ENCODE data around the gene BCKDK. TPM values are rescaled to one million over a fixed set of nuclear protein-coding genes. Genes with fewer than 3 reads are reported as not detected.
"Not testable (repeated sequence)": the region's sequence is repeated elsewhere in the genome, so short reads cannot be mapped to it uniquely, and the experiment has no call there.

Gene BCKDK
- total RNA-seq, 2 donors from 2014 or later, result 47.0 to 57.7 TPM

- peak overlapping the region; percentile 77 for H3K27ac ChIP-seq (ENCODE audit: low read depth, low read length)
- 0% methylated on average over 14 to 20 of the region's 20 CpGs for WGBS, 2 experiments (ENCODE audit: insufficient coverage in 1 of 2, insufficient read length in 1 of 2)
- peak; percentile 73 for DNase-seq
Measured at GRCh38 chr16:31094088-31094423, 14.1 kb upstream of the BCKDK start.

GRCh38 chr16:31094424-31095120 is 13.6 kb upstream of the BCKDK start, which contains the start of gene VKORC1:
Gene VKORC1, minus strand, starts transcription at chr16:31094797. Its CDS starts 68 bp downstream, at chr16:31094729.
- Mint-ChIP-seq H3K4me1 (peaks cover 3% of the 10 kb centered on the region), H3K4me3 (peak within 1 kb of the TSS; percentile 80), H3K9me3 (no peaks in the 10 kb centered on the region), H3K27ac (peak within 1 kb of the TSS; percentile 69), H3K36me3 (ENCODE audit: low read depth) (peaks cover 14% of the 10 kb centered on the region), H3K27me3 (ENCODE audit: insufficient read depth) (peaks cover under 1% of the 10 kb centered on the region)
- Histone ChIP-seq H3K9me3 (ENCODE audit: control insufficient read depth, low read length) (no peaks in the 10 kb centered on the region), H3K4me3 (ENCODE audit: low read length) (peak within 1 kb of the TSS; percentile 95), H3K9ac (ENCODE audit: extremely low read depth, low read length, poor library complexity, severe bottlenecking) (peak within 1 kb of the TSS; percentile 77), H3K27me3 (ENCODE audit: control insufficient read depth, insufficient read depth, low read length, poor library complexity, severe bottlenecking) (no peaks in the 10 kb centered on the region), H3K36me3 (ENCODE audit: control insufficient read depth, insufficient read depth, low read length) (peaks cover 20% of the 10 kb centered on the region), H3K27ac (ENCODE audit: low read depth, low read length) (peak within 1 kb of the TSS; percentile 77), H3K4me1 (ENCODE audit: control insufficient read depth, insufficient read depth, low read length) (no peaks in the 10 kb centered on the region)
- DNase-seq, result peak; percentile 98
- WGBS, 2 experiments (ENCODE audit: insufficient coverage in 1 of 2, insufficient read length in 1 of 2), result 0 to 3% methylated on average over 26 to 69 of the region's 69 CpGs
- TF ChIP-seq CTCF (conservative IDR thresholded peaks at IDR 0.05), result no peak

More at GRCh38 chr16:31094088-31094423, 14.1 kb upstream of the BCKDK start:
- peak overlapping the region; percentile 95 for H3K4me3 ChIP-seq (ENCODE audit: low read length)
- no peaks in the 10 kb centered on the region for H3K9me3 ChIP-seq (ENCODE audit: control insufficient read depth, low read length)
- peak overlapping the region; percentile 77 for H3K9ac ChIP-seq (ENCODE audit: extremely low read depth, low read length, poor library complexity, severe bottlenecking)
- Mint-ChIP-seq H3K4me3 (peak overlapping the region; percentile 80), H3K27ac (peak overlapping the region; percentile 69), H3K4me1 (peaks cover 3% of the 10 kb centered on the region), H3K36me3 (ENCODE audit: low read depth) (peaks cover 14% of the 10 kb centered on the region), H3K27me3 (ENCODE audit: insufficient read depth) (no peaks in the 10 kb centered on the region), H3K9me3 (no peaks in the 10 kb centered on the region)
- no peaks in the 10 kb centered on the region for H3K4me1 ChIP-seq (ENCODE audit: control insufficient read depth, insufficient read depth, low read length)
- no peak for TF ChIP-seq CTCF (conservative IDR thresholded peaks at IDR 0.05)
- H3K36me3 ChIP-seq (ENCODE audit: control insufficient read depth, insufficient read depth, low read length), result peaks cover 20% of the 10 kb centered on the region
- no peaks in the 10 kb centered on the region for H3K27me3 ChIP-seq (ENCODE audit: control insufficient read depth, insufficient read depth, low read length, poor library complexity, severe bottlenecking)

- WGBS, 2 experiments (ENCODE audit: insufficient coverage in 1 of 2, insufficient read length in 1 of 2), result 80 to 82% methylated on average over 4 of the region's 4 CpGs
- peaks cover 8% of the 10 kb centered on the region for H3K9me3 Mint-ChIP-seq
- no peak for TF ChIP-seq CTCF (conservative IDR thresholded peaks at IDR 0.05)
Measured at GRCh38 chr16:31099860-31100638, 8.1 kb upstream of the BCKDK start.

GRCh38 chr16:31100876-31101641 is 7.1 kb upstream of the BCKDK start:
- DNase-seq; H3K4me1 ChIP-seq (ENCODE audit: control insufficient read depth, insufficient read depth, low read length); H3K9ac ChIP-seq (ENCODE audit: extremely low read depth, low read length, poor library complexity, severe bottlenecking); H3K27ac Mint-ChIP-seq; H3K9me3 ChIP-seq (ENCODE audit: control insufficient read depth, low read length); H3K4me1 Mint-ChIP-seq; H3K27ac ChIP-seq (ENCODE audit: low read depth, low read length); H3K36me3 Mint-ChIP-seq (ENCODE audit: low read depth); H3K4me3 ChIP-seq (ENCODE audit: low read length); H3K4me3 Mint-ChIP-seq; H3K27me3 ChIP-seq (ENCODE audit: control insufficient read depth, insufficient read depth, low read length, poor library complexity, severe bottlenecking); H3K36me3 ChIP-seq (ENCODE audit: control insufficient read depth, insufficient read depth, low read length): not testable (repeated sequence)
- Mint-ChIP-seq H3K9me3 (peaks cover 10% of the 10 kb centered on the region), H3K27me3 (ENCODE audit: insufficient read depth) (peaks cover 12% of the 10 kb centered on the region)
- 83 to 88% methylated on average over 8 to 13 of the region's 13 CpGs for WGBS, 2 experiments (ENCODE audit: insufficient coverage in 1 of 2, insufficient read length in 1 of 2)

More at GRCh38 chr16:31099860-31100638, 8.1 kb upstream of the BCKDK start:
- H3K9me3 ChIP-seq (ENCODE audit: control insufficient read depth, low read length), result no peaks in the 10 kb centered on the region
- H3K4me3 ChIP-seq (ENCODE audit: low read length), result no peak overlapping the region
- H3K36me3 ChIP-seq (ENCODE audit: control insufficient read depth, insufficient read depth, low read length), result no peaks in the 10 kb centered on the region
- H3K27me3 ChIP-seq (ENCODE audit: control insufficient read depth, insufficient read depth, low read length, poor library complexity, severe bottlenecking), result no peaks in the 10 kb centered on the region
- no peak overlapping the region for H3K27ac ChIP-seq (ENCODE audit: low read depth, low read length)
- H3K4me1 ChIP-seq (ENCODE audit: control insufficient read depth, insufficient read depth, low read length), result no peaks in the 10 kb centered on the region
- DNase-seq, result no peak
- no peak overlapping the region for H3K9ac ChIP-seq (ENCODE audit: extremely low read depth, low read length, poor library complexity, severe bottlenecking)
- Mint-ChIP-seq H3K27me3 (ENCODE audit: insufficient read depth) (peaks cover 12% of the 10 kb centered on the region), H3K4me1 (peaks cover 2% of the 10 kb centered on the region), H3K36me3 (ENCODE audit: low read depth) (no peaks in the 10 kb centered on the region), H3K4me3 (no peak overlapping the region), H3K27ac (no peak overlapping the region)
